GM18858 (cell line): ENCODE measurements around the gene CNPY1.
"Not testable (repeated sequence)": the region's sequence is repeated elsewhere in the genome, so short reads cannot be mapped to it uniquely, and the experiment has no call there.

ENCODE experiments used
- ATAC-seq: cut with Tn5 transposase; IDR thresholded peaks from one replicate; pipeline ENCODE4 v1.9.1; 2021; ENCODE audit not compliant: unreplicated experiment

The CNPY1 gene

DNA sequence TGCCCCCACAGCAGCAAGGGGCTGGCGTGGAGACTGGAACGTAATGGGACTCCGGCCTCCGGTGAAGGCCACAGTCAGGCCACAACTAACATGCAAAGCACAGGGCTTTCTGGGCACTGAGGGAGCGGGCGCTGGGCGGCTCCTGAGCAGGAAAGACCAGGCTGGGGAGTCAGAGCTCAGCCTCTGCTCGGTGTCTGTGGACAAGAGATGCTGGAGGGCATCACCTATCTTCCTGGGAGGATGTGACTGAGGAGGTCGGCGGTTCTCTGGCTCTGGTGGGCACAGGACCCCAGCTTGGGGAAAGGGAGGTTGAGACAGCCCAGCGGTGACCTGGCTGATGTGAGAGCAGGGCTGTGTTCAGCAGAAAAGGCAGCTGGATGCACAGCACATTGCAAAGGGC lies 11.7 kb downstream of the CNPY1 start:
- no peak for ATAC-seq

GRCh38 chr7:155533827-155534690 lies 12.3 kb downstream of the CNPY1 start:
- ATAC-seq, result no peak

DNA sequence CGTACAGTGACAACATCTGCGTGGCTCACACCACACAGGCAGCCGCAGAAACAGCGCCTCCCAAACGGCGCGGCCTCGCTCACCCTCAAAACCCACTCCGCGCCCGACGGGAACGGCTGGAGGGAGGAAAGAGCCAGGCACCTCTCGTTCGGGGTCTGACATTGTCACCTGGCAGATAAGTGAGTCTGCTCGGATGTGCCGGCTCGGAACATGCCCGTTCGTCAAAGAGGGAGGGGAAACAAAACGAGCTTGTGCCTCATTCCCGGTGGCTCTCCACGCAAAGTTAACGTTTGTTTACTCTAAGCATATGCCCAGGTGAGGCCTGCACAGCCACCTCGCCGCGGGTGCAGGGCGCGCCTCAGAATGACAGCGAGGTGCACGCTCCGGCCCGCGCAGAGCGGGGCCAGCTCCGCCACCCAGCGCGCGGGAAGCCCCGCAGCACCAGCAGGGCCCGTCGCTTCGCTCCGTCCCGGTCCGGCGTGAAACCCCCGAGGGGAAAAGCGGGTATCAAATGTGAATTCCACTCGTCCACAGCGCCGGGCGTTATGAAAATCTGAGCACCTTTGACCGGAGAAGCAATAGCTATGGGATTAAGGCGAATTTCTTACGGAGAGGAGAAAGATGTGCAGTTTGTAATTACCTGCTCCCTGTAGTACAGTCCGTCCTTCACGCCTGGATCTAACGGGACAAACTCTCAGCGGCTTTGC lies 13.1 kb downstream of the CNPY1 start:
- no peak for ATAC-seq

DNA sequence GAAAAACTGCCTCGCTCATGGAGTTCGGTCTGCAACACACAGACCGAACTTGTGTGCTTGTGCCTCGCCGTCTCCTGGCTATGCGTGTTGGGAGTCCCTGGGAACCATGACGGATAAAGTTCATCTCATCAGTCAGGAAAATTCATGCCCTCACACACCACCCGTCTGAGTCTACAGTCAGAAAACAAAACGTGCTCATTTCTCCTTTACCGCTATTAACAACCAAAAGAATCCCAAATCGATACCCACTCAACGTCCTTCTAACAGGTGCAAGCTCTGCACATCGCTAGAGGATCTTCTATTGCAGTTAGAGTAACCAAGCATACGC lies 13.6 kb downstream of the CNPY1 start:
- no peak for ATAC-seq

GRCh38 chr7:155531681-155532080 lies 14.7 kb downstream of the CNPY1 start:
- ATAC-seq, result no peak

GRCh38 chr7:155530601-155531000 lies 15.8 kb downstream of the CNPY1 start:
- ATAC-seq, result no peak

DNA sequence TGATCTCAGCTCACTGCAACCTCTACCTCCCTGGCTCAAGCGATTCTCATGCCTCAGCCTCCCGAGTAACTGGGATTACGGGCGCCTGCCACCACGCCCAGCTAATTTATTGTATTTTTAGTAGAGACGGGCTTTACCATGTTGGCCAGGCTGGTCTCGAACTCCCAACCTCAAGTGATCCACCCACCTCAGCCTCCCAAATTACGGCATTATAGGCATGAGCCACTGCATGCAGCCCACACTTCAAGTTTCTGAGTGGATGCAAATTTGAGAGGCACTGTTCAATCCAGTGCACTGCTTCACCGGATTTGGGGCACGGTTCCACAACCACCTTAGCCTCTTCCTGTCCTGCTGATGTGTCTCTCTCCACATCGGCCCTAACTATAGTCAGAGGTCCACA lies 16.5 kb downstream of the CNPY1 start:
- ATAC-seq, result no peak

DNA sequence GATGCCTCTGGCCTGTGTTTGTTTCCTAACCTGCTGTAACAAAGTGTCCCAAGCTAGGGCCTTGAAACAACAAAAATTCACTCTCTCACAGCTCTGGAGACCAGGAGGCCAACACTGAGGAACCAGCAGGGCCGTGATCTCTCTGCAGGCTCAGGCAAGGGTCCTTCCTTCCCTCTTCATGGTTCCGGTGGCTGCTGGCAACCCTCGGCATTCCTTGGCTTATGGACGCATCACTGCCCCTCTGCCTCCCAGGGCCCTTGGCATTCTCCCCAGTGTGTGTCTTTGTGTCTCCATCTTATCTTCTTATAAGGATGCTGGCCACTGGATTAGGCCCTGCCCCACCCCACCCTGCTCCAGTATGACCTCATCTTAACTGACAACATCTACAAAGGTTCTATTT lies 17.0 kb downstream of the CNPY1 start:
- no peak for ATAC-seq

- ATAC-seq, result no peak
These were observed 18.7 kb downstream of the CNPY1 start for GRCh38 chr7:155527664-155528063.

DNA sequence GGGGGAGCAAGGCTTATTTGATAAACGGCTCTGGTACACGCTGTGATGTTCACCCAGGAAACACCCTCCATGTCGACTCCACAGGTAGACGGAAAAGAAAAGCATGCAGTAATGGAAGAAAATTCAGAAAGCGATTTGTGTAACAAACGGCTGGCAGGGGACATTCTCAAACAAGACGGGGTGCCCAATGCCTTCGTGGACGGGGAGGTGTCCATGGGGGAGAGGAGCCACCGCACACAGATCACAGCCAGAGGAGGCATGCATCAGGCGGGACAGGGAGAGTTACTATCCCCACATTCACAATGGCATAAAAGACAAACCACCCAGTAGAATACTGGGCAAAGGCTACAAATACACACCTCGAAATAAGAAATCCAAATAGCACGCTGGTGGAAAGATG lies 20.1 kb downstream of the CNPY1 start:
- no peak for ATAC-seq

- ATAC-seq, result no peak
These were observed 22.3 kb downstream of the CNPY1 start for GRCh38 chr7:155524018-155524556.

- no peak for ATAC-seq
These were observed 23.1 kb downstream of the CNPY1 start for GRCh38 chr7:155523168-155523675.

GRCh38 chr7:155521743-155522398 lies 24.5 kb downstream of the CNPY1 start:
- ATAC-seq, result no peak

- no peak for ATAC-seq
These were observed 25.2 kb downstream of the CNPY1 start for GRCh38 chr7:155521007-155521742.

DNA sequence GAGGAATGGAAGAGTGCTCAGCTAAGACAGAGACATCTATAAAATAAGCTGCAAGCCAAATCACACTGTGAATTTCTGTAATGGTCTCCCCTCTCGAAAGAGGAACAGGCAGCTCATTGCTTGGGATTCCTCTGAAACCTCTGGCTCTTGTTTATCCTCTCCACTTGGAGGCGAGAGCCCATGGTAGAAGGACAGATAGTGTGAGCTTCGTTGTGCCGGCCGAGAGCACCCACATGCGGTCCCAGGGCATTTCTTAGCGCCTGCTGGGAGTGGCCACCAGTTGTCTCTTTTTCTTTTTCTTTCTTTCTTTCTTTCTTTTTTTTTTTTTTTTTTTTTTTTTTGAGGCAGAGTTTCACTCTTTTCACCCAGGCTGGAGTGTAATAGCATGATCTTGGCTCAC lies 26.2 kb downstream of the CNPY1 start:
- no peak for ATAC-seq

- not testable (repeated sequence) for ATAC-seq
These were observed 27.0 kb downstream of the CNPY1 start for GRCh38 chr7:155519358-155519757.

GRCh38 chr7:155518633-155519032 lies 27.7 kb downstream of the CNPY1 start:
- ATAC-seq, result no peak

GRCh38 chr7:155517969-155518368 lies 28.4 kb downstream of the CNPY1 start:
- ATAC-seq, result no peak

DNA sequence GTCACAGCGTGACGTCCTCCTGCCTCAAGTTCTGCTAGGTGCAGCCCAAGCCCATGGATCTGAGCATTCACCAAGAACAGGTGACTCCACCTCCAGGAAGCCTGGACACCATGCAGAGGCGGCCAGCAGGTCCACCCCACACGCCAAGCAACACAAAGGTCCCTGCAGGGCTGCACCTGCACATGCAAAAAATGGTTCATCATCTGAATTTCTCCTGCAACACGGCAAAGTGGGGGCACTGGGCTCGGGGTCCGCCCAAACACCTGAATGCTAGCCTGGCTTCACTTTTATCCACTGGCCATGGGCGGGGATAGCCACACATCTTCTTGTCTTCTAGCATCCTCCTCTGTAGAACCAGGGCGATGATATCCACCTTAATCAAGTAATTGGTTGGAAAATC lies 28.9 kb downstream of the CNPY1 start:
- no peak for ATAC-seq

- ATAC-seq, result no peak
These were observed 29.9 kb downstream of the CNPY1 start for GRCh38 chr7:155516466-155516865.

GRCh38 chr7:155515318-155515717 lies 31.0 kb downstream of the CNPY1 start:
- ATAC-seq, result no peak
